Measurements from ENCODE around the gene ZCCHC8. TPM values are rescaled to one million over a fixed set of nuclear protein-coding genes. Genes with fewer than 3 reads are reported as not detected.

Gene ZCCHC8
- total and polyA plus RNA-seq, 2 of the 8 experiments (the other 6 are each of a cell fraction or from before 2014, with no cell fraction given), result 13.8 to 28.9 TPM

GRCh38 chr12:122506393-122506938 lies 5.7 kb upstream of the ZCCHC8 start:
- no peak for DNase-seq (ENCODE audit: low read depth in 1 of 2, low spot score in 2 of 2)
- H3K14ac ChIP-seq (ENCODE audit: insufficient read length), result no peak overlapping the region
- POLR2A ChIA-PET (ENCODE audit: partially characterized antibody), result interaction anchor here (47.9 to 49.0 kb wide), 2 partner anchors 0 to 20 kb away, joined by 1221 read pairs; partner anchors contain the start of genes KNTC1, RSRC2 and ZCCHC8
- no peak overlapping the region for H2BK120ac ChIP-seq (replicated peaks; ENCODE audit: low read depth, low read length)
- no peak overlapping the region for H3K4me3 ChIP-seq (ENCODE audit: extremely low read depth in 1 of 4, insufficient read depth in 2 of 4, low read depth in 3 of 4, low read length in 4 of 4)
- no peak overlapping the region for H3K27ac ChIP-seq (ENCODE audit: low read depth, low read length)
- H3K23me2 ChIP-seq (ENCODE audit: low read depth, low read length), result no peaks in the 10 kb centered on the region
- no peak overlapping the region for H3K56ac ChIP-seq (replicated peaks; ENCODE audit: insufficient read length, low read depth, low read length)
- 0 out of 7 replicates have a peak, but pooled peaks cover 0 to 1% (median 0%) of the 10 kb centered on the region in 4 experiments for H3K4me1 ChIP-seq (replicated peaks in 1 of 4; ENCODE audit: control insufficient read depth in 3 of 4, insufficient read depth in 4 of 4, low read length in 3 of 4)
- no peak overlapping the region for H3K4ac ChIP-seq (replicated peaks; ENCODE audit: insufficient read length, low read depth, low read length)
- no peak overlapping the region for H2BK12ac ChIP-seq (ENCODE audit: low read depth, low read length)
- no peak overlapping the region for H2AK5ac ChIP-seq (ENCODE audit: low read depth, low read length)
- H2BK20ac ChIP-seq (ENCODE audit: low read length), result no peak overlapping the region
- H3K23ac ChIP-seq (ENCODE audit: insufficient read length), result no peak overlapping the region
- no peak overlapping the region for H4K5ac ChIP-seq (ENCODE audit: insufficient read length, low read depth, low read length)
- H2AFZ ChIP-seq (ENCODE audit: low read length), result no peak overlapping the region
- no peak overlapping the region for H3K18ac ChIP-seq (ENCODE audit: extremely low read depth, low read length)
- 74% methylated on average over 5 of the region's 5 CpGs; no CpG with 5 or more reads in 1 of the 2 experiments for WGBS, 2 experiments (ENCODE audit: extremely low coverage in 1 of 2, insufficient coverage in 1 of 2, insufficient read length in 1 of 2, insufficient replicate concordance in 2 of 2, low coverage in 1 of 2, low lambda C conversion rate in 2 of 2, missing lambda C conversion rate in 1 of 2)
- H3K9me3 ChIP-seq (ENCODE audit: insufficient read depth in 2 of 2, low read depth in 1 of 2, low read length in 1 of 2), result no peaks in the 10 kb centered on the region
- no peak overlapping the region for H4K8ac ChIP-seq (ENCODE audit: extremely low read depth, insufficient read depth, low read length)
- CTCF ChIA-PET (ENCODE audit: partially characterized antibody), result no interaction called here
- H4K91ac ChIP-seq (replicated peaks; ENCODE audit: insufficient read length, low read length), result no peak overlapping the region
- H3K79me1 ChIP-seq (ENCODE audit: low read depth, low read length), result no peaks in the 10 kb centered on the region; the same call in 1 of the 2 replicates
- no peak overlapping the region for H2BK15ac ChIP-seq (ENCODE audit: low read length)
- TF ChIP-seq POLR2AphosphoS5 (IDR thresholded peaks at IDR 0.05; ENCODE audit: low read depth, low read length), result 0 out of 2 replicates have a peak, but pooled peaks have one; percentile 28
- TF ChIP-seq NRF1 (IDR thresholded peaks at IDR 0.05; ENCODE audit: low read depth, low read length), result no peak
- TF ChIP-seq RBBP5 (IDR thresholded peaks at IDR 0.05; ENCODE audit: borderline replicate concordance, low read depth, low read length), result no peak
- no peak for TF ChIP-seq POU5F1 (IDR thresholded peaks at IDR 0.05; ENCODE audit: low read depth, low read length)
- TF ChIP-seq EZH2 (IDR thresholded peaks at IDR 0.05; ENCODE audit: low read depth, low read length, severe bottlenecking), result no peak
- no peaks in the 10 kb centered on the region for H3K27me3 ChIP-seq (replicated peaks in 1 of 4; ENCODE audit: control insufficient read depth in 3 of 4, extremely low read depth in 1 of 4, insufficient read depth in 3 of 4, low read length in 3 of 4)
- no peak overlapping the region for H3K9ac ChIP-seq (replicated peaks in 1 of 4; ENCODE audit: extremely low read depth in 1 of 4, low read depth in 3 of 4, low read length in 3 of 4)
- no peak overlapping the region for H2BK5ac ChIP-seq (ENCODE audit: low read depth, low read length)
- H4K20me1 ChIP-seq (replicated peaks in 1 of 2; ENCODE audit: control insufficient read depth in 1 of 2, insufficient read depth in 2 of 2, low read length in 2 of 2), result peaks cover 0 to 6% of the 10 kb centered on the region in 2 experiments
- 0 out of 4 replicates have a peak, but pooled peaks cover 0 to 2% of the 10 kb centered on the region in 2 experiments for H3K79me2 ChIP-seq (ENCODE audit: control insufficient read depth in 1 of 2, insufficient read depth in 2 of 2, low read length in 2 of 2)
- FAIRE-seq, result no peak
- H3K4me2 ChIP-seq (ENCODE audit: insufficient read depth in 1 of 2, low read depth in 2 of 2, low read length in 2 of 2), result no peak overlapping the region
- peaks cover 40 to 82% (median 61%) of the 10 kb centered on the region in 4 experiments for H3K36me3 ChIP-seq (ENCODE audit: control insufficient read depth in 2 of 4, insufficient read depth in 4 of 4, low read length in 3 of 4)

Measured in H1 (cell line).